AG20443 (cell line): ENCODE data around the gene PACS2.
A peak's percentile ranks its signal among the peaks of the same experiment; 100 is the strongest.
"Not testable (repeated sequence)": the region's sequence is repeated elsewhere in the genome, so short reads cannot be mapped to it uniquely, and the experiment has no call there.

Experiments
- DNase-seq: peaks from one replicate; pipeline ENCODE4 v3.0.0; 2012; ENCODE audit warnings: low spot score, mixed read lengths

The PACS2 gene

GRCh38 chr14:105315941-105316576, 1.5 kb downstream of the PACS2 start:
- DNase-seq, result no peak

- DNase-seq, result no peak
Observed at GRCh38 chr14:105316577-105316941, 2.0 kb downstream of the PACS2 start.

- DNase-seq, result peak; percentile 48
Observed at GRCh38 chr14:105316968-105317510, 2.5 kb downstream of the PACS2 start.

GRCh38 chr14:105317546-105317945, 3.0 kb downstream of the PACS2 start:
- peak; percentile 83 for DNase-seq

- DNase-seq, result peak; percentile 15
Observed at GRCh38 chr14:105322791-105323556, 8.4 kb downstream of the PACS2 start.

- DNase-seq, result no peak
Observed at GRCh38 chr14:105323663-105324062, 9.1 kb downstream of the PACS2 start.

GRCh38 chr14:105324080-105324778, 9.7 kb downstream of the PACS2 start:
- DNase-seq, result no peak

GRCh38 chr14:105324871-105325270, 10.3 kb downstream of the PACS2 start:
- no peak for DNase-seq

GRCh38 chr14:105325303-105325702, 10.8 kb downstream of the PACS2 start:
- DNase-seq, result no peak

GRCh38 chr14:105325716-105326567, 11.4 kb downstream of the PACS2 start:
- no peak for DNase-seq

GRCh38 chr14:105326568-105326867, 12.0 kb downstream of the PACS2 start:
- DNase-seq, result no peak

GRCh38 chr14:105326891-105327694, 12.5 kb downstream of the PACS2 start:
- no peak for DNase-seq

GRCh38 chr14:105327695-105328045, 13.1 kb downstream of the PACS2 start:
- not testable (repeated sequence) for DNase-seq

GRCh38 chr14:105328070-105328677, 13.6 kb downstream of the PACS2 start:
- no peak for DNase-seq

GRCh38 chr14:105328678-105329390, 14.3 kb downstream of the PACS2 start:
- DNase-seq, result no peak

GRCh38 chr14:105329411-105330150, 15.0 kb downstream of the PACS2 start:
- DNase-seq, result no peak

- peak; percentile 87 for DNase-seq
Observed at GRCh38 chr14:105330491-105330895, 15.9 kb downstream of the PACS2 start.

- DNase-seq, result no peak
Observed at GRCh38 chr14:105331575-105332349, 17.2 kb downstream of the PACS2 start.
